Tibial nerve (tissue), 4 donors: ENCODE results near the gene LGR6.

Source experiments
- CTCF ChIP-seq, 5 experiments: fragments of 200-600 bp in 3 of 5; fragments of 450-650 bp in 2 of 5; sonication (generic) in 3 of 5; IDR thresholded peaks; one replicate each; pipeline ENCODE4 v1.5.1; 2016 to 2019; ENCODE audit warnings: antibody characterized with exemption in 5 of 5, mild to moderate bottlenecking in 3 of 5, moderate library complexity in 2 of 5
- EP300 ChIP-seq, 2 donors: sonication (generic); formaldehyde crosslinking; IDR thresholded peaks; one replicate each; pipeline ENCODE4 v1.6.1; 2017; ENCODE audit warnings: antibody characterized with exemption in 2 of 2, mild to moderate bottlenecking in 1 of 2
- POLR2A ChIP-seq, 2 donors: fragments of 450-650 bp; IDR thresholded peaks; one replicate each; pipeline ENCODE4 v1.6.1; 2017; ENCODE audit warnings: antibody characterized with exemption in 2 of 2, mild to moderate bottlenecking in 2 of 2, moderate library complexity in 2 of 2

- TF ChIP-seq POLR2A (IDR thresholded peaks at IDR 0.05), result no peak
- TF ChIP-seq CTCF (IDR thresholded peaks at IDR 0.05), result no peak
- TF ChIP-seq EP300 (IDR thresholded peaks at IDR 0.05), result no peak
Measured at GRCh38 chr1:202210969-202211368, 17.4 kb downstream of the LGR6 start.
